ENCODE measurements around the gene AVL9. TPM values are rescaled to one million over a fixed set of nuclear protein-coding genes. Genes with fewer than 3 reads are reported as not detected.

Gene AVL9
- total RNA-seq, 3 donors from 2014 or later = 27.7 to 54.4 (median 42.3) TPM

DNA sequence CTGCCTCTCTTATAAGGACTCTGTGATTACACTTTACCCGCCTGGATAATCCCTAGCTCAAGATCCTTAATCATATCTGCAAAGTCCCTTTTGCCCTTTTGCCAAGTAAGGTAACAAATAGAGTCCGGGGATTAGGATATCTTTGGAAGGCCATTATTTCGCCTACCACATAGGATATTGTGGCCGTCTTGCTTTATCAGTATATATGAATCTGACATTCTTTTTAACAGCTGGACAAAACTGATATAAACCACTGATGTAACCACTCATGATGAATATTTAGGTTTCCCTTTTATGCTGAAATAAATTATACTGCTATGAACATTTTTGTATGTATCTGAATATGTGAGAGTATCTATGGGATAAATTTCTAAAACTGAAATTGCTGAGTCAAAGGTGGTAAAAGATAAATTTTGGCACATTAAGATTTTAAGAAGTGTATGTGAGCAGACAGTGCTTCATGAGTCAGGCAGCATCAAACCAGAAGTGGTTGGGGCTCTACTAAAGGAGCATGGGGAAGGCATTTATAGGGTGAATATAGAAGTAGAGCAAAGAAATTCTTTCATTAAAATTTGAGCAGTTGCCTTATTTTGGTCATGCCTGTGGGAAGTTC, 44.7 kb downstream of the AVL9 start:
- DNase-seq (ENCODE audit: low spot score in 2 of 2) = no peak
- TF ChIP-seq, protein P1, sequence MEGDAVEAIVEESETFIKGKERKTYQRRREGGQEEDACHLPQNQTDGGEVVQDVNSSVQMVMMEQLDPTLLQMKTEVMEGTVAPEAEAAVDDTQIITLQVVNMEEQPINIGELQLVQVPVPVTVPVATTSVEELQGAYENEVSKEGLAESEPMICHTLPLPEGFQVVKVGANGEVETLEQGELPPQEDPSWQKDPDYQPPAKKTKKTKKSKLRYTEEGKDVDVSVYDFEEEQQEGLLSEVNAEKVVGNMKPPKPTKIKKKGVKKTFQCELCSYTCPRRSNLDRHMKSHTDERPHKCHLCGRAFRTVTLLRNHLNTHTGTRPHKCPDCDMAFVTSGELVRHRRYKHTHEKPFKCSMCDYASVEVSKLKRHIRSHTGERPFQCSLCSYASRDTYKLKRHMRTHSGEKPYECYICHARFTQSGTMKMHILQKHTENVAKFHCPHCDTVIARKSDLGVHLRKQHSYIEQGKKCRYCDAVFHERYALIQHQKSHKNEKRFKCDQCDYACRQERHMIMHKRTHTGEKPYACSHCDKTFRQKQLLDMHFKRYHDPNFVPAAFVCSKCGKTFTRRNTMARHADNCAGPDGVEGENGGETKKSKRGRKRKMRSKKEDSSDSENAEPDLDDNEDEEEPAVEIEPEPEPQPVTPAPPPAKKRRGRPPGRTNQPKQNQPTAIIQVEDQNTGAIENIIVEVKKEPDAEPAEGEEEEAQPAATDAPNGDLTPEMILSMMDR (IDR thresholded peaks at IDR 0.05) = no peak
- no peak for TF ChIP-seq POLR2AphosphoS5 (IDR thresholded peaks at IDR 0.05)
- no peak for TF ChIP-seq POLR2A (IDR thresholded peaks at IDR 0.05)
- no peak overlapping the region for H3K4me3 ChIP-seq
- no peaks in the 10 kb centered on the region for H3K4me1 ChIP-seq
- no peaks in the 10 kb centered on the region for H3K27me3 ChIP-seq
- intact Hi-C loops (cut with DNase I; ENCODE audit: low total_unique reads) = no loop called here
- no peaks in the 10 kb centered on the region for H3K9me3 ChIP-seq
- no peak overlapping the region for H3K27ac ChIP-seq
- H3K36me3 ChIP-seq = no peaks in the 10 kb centered on the region

DNA sequence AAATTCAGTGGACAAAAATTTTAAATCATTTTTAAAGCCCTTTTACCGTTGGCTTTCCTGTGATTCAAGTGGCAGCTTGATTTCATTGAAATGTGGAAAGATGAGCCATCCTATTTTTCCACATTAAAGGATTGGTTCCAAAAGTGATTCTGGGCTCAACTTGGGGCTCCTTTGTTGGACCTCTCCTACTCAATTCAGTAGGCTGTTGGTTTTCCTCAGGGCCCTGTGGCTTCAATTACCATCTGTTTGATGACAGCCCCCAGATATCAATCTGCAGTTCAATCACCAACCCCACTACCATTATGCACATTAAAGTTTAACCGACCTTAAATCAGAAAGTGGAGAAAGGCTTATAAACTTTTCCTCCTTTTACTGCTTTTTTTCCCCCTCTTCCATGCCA, 47.3 kb downstream of the AVL9 start:
- Histone ChIP-seq H3K9me3 (no peaks in the 10 kb centered on the region), H3K36me3 (no peaks in the 10 kb centered on the region), H3K4me1 (no peaks in the 10 kb centered on the region), H3K4me3 (no peak overlapping the region), H3K27ac (no peak overlapping the region), H3K27me3 (no peaks in the 10 kb centered on the region)
- TF ChIP-seq, protein P1 (IDR thresholded peaks at IDR 0.05) = no peak
- no peak for TF ChIP-seq POLR2AphosphoS5 (IDR thresholded peaks at IDR 0.05)
- no peak for TF ChIP-seq POLR2A (IDR thresholded peaks at IDR 0.05)
- intact Hi-C loops (cut with DNase I; ENCODE audit: low total_unique reads) = no loop called here
- no peak for DNase-seq (ENCODE audit: low spot score in 2 of 2)

GRCh38 chr7:32559480-32559879, 64.2 kb downstream of the AVL9 start:
- Histone ChIP-seq H3K4me1 (no peaks in the 10 kb centered on the region), H3K36me3 (peaks cover 7% of the 10 kb centered on the region), H3K4me3 (no peak overlapping the region), H3K27me3 (no peaks in the 10 kb centered on the region), H3K9me3 (no peaks in the 10 kb centered on the region), H3K27ac (no peak overlapping the region)
- TF ChIP-seq, protein P1 (IDR thresholded peaks at IDR 0.05) = no peak
- intact Hi-C loops (cut with DNase I; ENCODE audit: low total_unique reads) = no loop called here
- DNase-seq (ENCODE audit: low spot score in 2 of 2) = no peak

GRCh38 chr7:32560075-32560474, 64.8 kb downstream of the AVL9 start:
- DNase-seq (ENCODE audit: low spot score in 2 of 2) = no peak
- no peaks in the 10 kb centered on the region for H3K27me3 ChIP-seq
- H3K9me3 ChIP-seq = no peaks in the 10 kb centered on the region
- intact Hi-C loops (cut with DNase I; ENCODE audit: low total_unique reads) = no loop called here
- no peak overlapping the region for H3K27ac ChIP-seq
- peaks cover 7% of the 10 kb centered on the region for H3K36me3 ChIP-seq
- TF ChIP-seq POLR2A (IDR thresholded peaks at IDR 0.05) (no peak), POLR2AphosphoS5 (IDR thresholded peaks at IDR 0.05) (no peak)
- TF ChIP-seq, protein P1 (IDR thresholded peaks at IDR 0.05) = no peak
- H3K4me1 ChIP-seq = no peaks in the 10 kb centered on the region
- no peak overlapping the region for H3K4me3 ChIP-seq

DNA sequence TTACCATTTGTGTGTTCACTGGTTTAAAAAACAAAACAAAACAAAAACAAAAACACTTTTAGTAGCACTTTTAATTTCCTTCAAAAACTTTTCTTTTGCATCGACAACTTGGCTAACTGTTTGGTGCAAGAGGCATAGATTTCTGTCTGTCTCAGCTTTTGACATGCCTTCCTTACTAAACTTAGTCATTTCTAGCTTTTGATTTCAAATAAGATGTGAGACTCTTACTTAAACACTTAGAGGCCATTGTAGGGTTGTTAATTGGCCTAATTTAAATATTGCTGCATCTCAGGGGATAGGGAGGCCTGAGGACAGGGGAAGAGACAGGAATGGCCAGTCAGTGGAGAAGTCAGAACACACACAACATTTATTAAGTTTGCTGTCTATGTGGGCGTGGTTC, 66.3 kb downstream of the AVL9 start:
- Histone ChIP-seq H3K4me3 (no peak overlapping the region), H3K36me3 (peaks cover 7% of the 10 kb centered on the region), H3K4me1 (no peaks in the 10 kb centered on the region), H3K27ac (no peak overlapping the region), H3K9me3 (no peaks in the 10 kb centered on the region), H3K27me3 (no peaks in the 10 kb centered on the region)
- TF ChIP-seq POLR2A (IDR thresholded peaks at IDR 0.05) (no peak), POLR2AphosphoS5 (IDR thresholded peaks at IDR 0.05) (no peak)
- TF ChIP-seq, protein P1 (IDR thresholded peaks at IDR 0.05) = no peak
- no peak for DNase-seq (ENCODE audit: low spot score in 2 of 2)
- intact Hi-C loops (cut with DNase I; ENCODE audit: low total_unique reads) = no loop called here

Data from breast epithelium (tissue), 4 donors.